ENCODE measurements around the gene EFCAB14. TPM values are rescaled to one million over a fixed set of nuclear protein-coding genes. Genes with fewer than 3 reads are reported as not detected.

Gene EFCAB14
- total and polyA plus RNA-seq, 2 of the 8 experiments (the other 6 are each of a cell fraction or from before 2014, with no cell fraction given), result 19.4 to 40.4 TPM

GRCh38 chr1:46714976-46715375 lies 3.9 kb downstream of the EFCAB14 start:
- H4K5ac ChIP-seq (ENCODE audit: insufficient read length, low read depth, low read length), result no peak overlapping the region
- H4K8ac ChIP-seq (ENCODE audit: extremely low read depth, insufficient read depth, low read length), result no peak overlapping the region
- CTCF ChIA-PET (ENCODE audit: partially characterized antibody), result interaction anchor here (0.6 to 1.2 kb wide), 2 partner anchors 10 to 389 kb away, joined by 3 to 4 read pairs; no protein-coding TSS in a partner anchor
- H3K9ac ChIP-seq (replicated peaks in 1 of 4; ENCODE audit: extremely low read depth in 1 of 4, low read depth in 3 of 4, low read length in 3 of 4), result no peak overlapping the region
- no peak overlapping the region for H3K14ac ChIP-seq (ENCODE audit: insufficient read length)
- WGBS, 2 experiments (ENCODE audit: extremely low coverage in 1 of 2, insufficient coverage in 1 of 2, insufficient read length in 1 of 2, insufficient replicate concordance in 2 of 2, low coverage in 1 of 2, low lambda C conversion rate in 2 of 2, missing lambda C conversion rate in 1 of 2), result 79% methylated on average over 3 of the region's 3 CpGs; no CpG with 5 or more reads in 1 of the 2 experiments
- peaks cover 8 to 10% of the 10 kb centered on the region in 2 experiments for H4K20me1 ChIP-seq (replicated peaks in 1 of 2; ENCODE audit: control insufficient read depth in 1 of 2, insufficient read depth in 2 of 2, low read length in 2 of 2)
- no peaks in the 10 kb centered on the region for H3K27me3 ChIP-seq (replicated peaks in 1 of 4; ENCODE audit: control insufficient read depth in 3 of 4, extremely low read depth in 1 of 4, insufficient read depth in 3 of 4, low read length in 3 of 4)
- H3K9me3 ChIP-seq (ENCODE audit: insufficient read depth in 2 of 2, low read depth in 1 of 2, low read length in 1 of 2), result no peaks in the 10 kb centered on the region
- H2BK15ac ChIP-seq (ENCODE audit: low read length), result no peak overlapping the region
- H3K18ac ChIP-seq (ENCODE audit: extremely low read depth, low read length), result no peak overlapping the region
- no peak overlapping the region for H3K4me3 ChIP-seq (ENCODE audit: extremely low read depth in 1 of 4, insufficient read depth in 2 of 4, low read depth in 3 of 4, low read length in 4 of 4)
- peaks cover 5 to 21% (median 10%) of the 10 kb centered on the region in 4 experiments for H3K4me1 ChIP-seq (replicated peaks in 1 of 4; ENCODE audit: control insufficient read depth in 3 of 4, insufficient read depth in 4 of 4, low read length in 3 of 4)
- H2AFZ ChIP-seq (ENCODE audit: low read length), result no peak overlapping the region
- POLR2A ChIA-PET (ENCODE audit: partially characterized antibody), result no interaction called here
- no peak overlapping the region for H2BK20ac ChIP-seq (ENCODE audit: low read length)
- peaks cover 4 to 25% of the 10 kb centered on the region in 2 experiments; a peak in 3 of 4 replicates for H3K79me2 ChIP-seq (ENCODE audit: control insufficient read depth in 1 of 2, insufficient read depth in 2 of 2, low read length in 2 of 2)
- TF ChIP-seq JUN (IDR thresholded peaks at IDR 0.05; ENCODE audit: low read depth, low read length) (no peak), NANOG (IDR thresholded peaks at IDR 0.05; ENCODE audit: insufficient read depth, low read depth, low read length, poor library complexity, severe bottlenecking) (no peak), RBBP5 (IDR thresholded peaks at IDR 0.05; ENCODE audit: borderline replicate concordance, low read depth, low read length) (no peak), CREB1 (IDR thresholded peaks at IDR 0.05) (no peak), ATF3 (IDR thresholded peaks at IDR 0.05; ENCODE audit: insufficient read depth, low read depth, low read length) (no peak), SP4 (IDR thresholded peaks at IDR 0.05; ENCODE audit: low read length) (no peak), EGR1 (IDR thresholded peaks at IDR 0.05; ENCODE audit: borderline replicate concordance, low read depth, low read length) (no peak), KDM1A (IDR thresholded peaks at IDR 0.05; ENCODE audit: borderline replicate concordance, low read length) (no peak), HDAC2 (IDR thresholded peaks at IDR 0.05; ENCODE audit: borderline replicate concordance in 1 of 2, low read depth in 2 of 2, low read length in 2 of 2) (no peak), CHD2 (IDR thresholded peaks at IDR 0.05; ENCODE audit: low read length) (no peak)
- H2BK120ac ChIP-seq (replicated peaks; ENCODE audit: low read depth, low read length), result no peak overlapping the region
- no peak overlapping the region for H4K91ac ChIP-seq (replicated peaks; ENCODE audit: insufficient read length, low read length)
- H3K23me2 ChIP-seq (ENCODE audit: low read depth, low read length), result peaks cover 4% of the 10 kb centered on the region
- no peak overlapping the region for H2BK12ac ChIP-seq (ENCODE audit: low read depth, low read length)
- no peak overlapping the region for H3K4me2 ChIP-seq (ENCODE audit: insufficient read depth in 1 of 2, low read depth in 2 of 2, low read length in 2 of 2)
- H3K79me1 ChIP-seq (ENCODE audit: low read depth, low read length), result peaks cover 10% of the 10 kb centered on the region
- H2BK5ac ChIP-seq (ENCODE audit: low read depth, low read length), result no peak overlapping the region
- no peak overlapping the region for H3K4ac ChIP-seq (replicated peaks; ENCODE audit: insufficient read length, low read depth, low read length)
- FAIRE-seq (no peak), DNase-seq (ENCODE audit: low read depth in 1 of 2, low spot score in 2 of 2) (no peak)
- H3K56ac ChIP-seq (replicated peaks; ENCODE audit: insufficient read length, low read depth, low read length), result no peak overlapping the region
- no peak overlapping the region for H3K23ac ChIP-seq (ENCODE audit: insufficient read length)
- no peak overlapping the region for H2AK5ac ChIP-seq (ENCODE audit: low read depth, low read length)
- no peak overlapping the region for H3K27ac ChIP-seq (ENCODE audit: low read depth, low read length)
- H3K36me3 ChIP-seq (ENCODE audit: control insufficient read depth in 2 of 4, insufficient read depth in 4 of 4, low read length in 3 of 4), result peaks cover 0 to 31% (median 21%) of the 10 kb centered on the region in 4 experiments; a peak in 6 of 8 replicates
